HCT116 (cell line): ENCODE measurements around the gene CFAP97D1. TPM values are rescaled to one million over a fixed set of nuclear protein-coding genes. Genes with fewer than 3 reads are reported as not detected.

Source experiments
- ATAC-seq: fragments of 200-7000 bp; cut with Tn5 transposase; 2 replicates; pipeline ENCODE4 v1.9.1; 2020; ENCODE audit warnings: mild to moderate bottlenecking, moderate library complexity
- BruUV-seq: library from RNA; stranded (reverse); fragments of 400-500 nt; replicated peaks from 2 replicates; lab custom pipeline; 2021; lab: Mats Ljungman, UMichigan
- CTCF ChIA-PET: fragments of 300-600 bp; sonication (Branson Sonifier 250); formaldehyde crosslinking; loops from one replicate; lab custom pipeline; 2021; ENCODE audit warnings: antibody characterized with exemption; lab: Charles Lee
- POLR2A ChIA-PET: fragments of 300-600, 350-600 bp; sonication (Branson Sonifier 250); formaldehyde crosslinking; loops from one replicate; lab custom pipeline; 2021; ENCODE audit warnings: antibody characterized with exemption; lab: Charles Lee
- RAD21 ChIA-PET, 2 experiments: fragments of 300-600 bp; sonication (Branson Sonifier 250); formaldehyde crosslinking; loops; one replicate each; lab custom pipeline; 2023; ENCODE audit warnings: low total read pairs in 2 of 2; ENCODE audit not compliant: uncharacterized antibody in 2 of 2, unreplicated experiment in 2 of 2, low non-redundant PET in 1 of 2; lab: Charles Lee
- DNase-seq: peaks from one replicate; pipeline ENCODE4 v3.0.0-alpha.2; 2010; ENCODE audit warnings: low read depth, low spot score
- H2AFZ ChIP-seq: fragments of 200-600 bp; shearing (Covaris generic), sonication (generic); 2 replicates; pipeline ENCODE4 v1.6.1; 2017; ENCODE audit warnings: low read depth, mixed run types, mixed read lengths, antibody characterized with exemption, low read length; ENCODE audit not compliant: poor library complexity, severe bottlenecking
- H3K27ac ChIP-seq: 2 replicates; pipeline ENCODE4 v1.5.1; 2012; ENCODE audit warnings: low read depth, low read length
- H3K27me3 ChIP-seq: fragments of 200-600 bp; sonication (generic); 2 replicates; pipeline ENCODE4 v1.6.1; 2016; ENCODE audit warnings: mixed run types, low read length, mixed read lengths; ENCODE audit not compliant: insufficient read depth
- H3K36me3 ChIP-seq, 2 experiments: fragments of 200-500 bp in 1 of 2; fragments of 200-600 bp in 1 of 2; sonication (Bioruptor generic) in 1 of 2; sonication (generic) in 1 of 2; 2 replicates each; pipeline versions ENCODE4 v1.5.1 to v1.6.1; 2014 to 2016; ENCODE audit warnings: low read length in 2 of 2, inconsistent platforms in 1 of 2, mixed read lengths in 1 of 2, mixed run types in 1 of 2; ENCODE audit not compliant: insufficient read depth in 2 of 2, control insufficient read depth in 1 of 2
- H3K4me1 ChIP-seq, 2 experiments: fragments of 200-600 bp in 1 of 2; sonication (generic) in 1 of 2; 2 replicates each; pipeline versions ENCODE4 v1.5.1 to v1.6.1; 2012 to 2017; ENCODE audit warnings: low read length in 2 of 2, inconsistent platforms in 1 of 2, mild to moderate bottlenecking in 1 of 2, mixed read lengths in 1 of 2, mixed run types in 1 of 2, moderate library complexity in 1 of 2; ENCODE audit not compliant: insufficient read depth in 2 of 2, control insufficient read depth in 1 of 2
- H3K4me2 ChIP-seq: fragments of 200-600 bp; sonication (generic); 2 replicates; pipeline ENCODE4 v1.6.1; 2017; ENCODE audit warnings: mixed run types, low read length, mixed read lengths
- H3K4me3 ChIP-seq, 2 experiments: fragments of 200-600 bp in 1 of 2; sonication (generic) in 1 of 2; replicated peaks in 1 of 2; 2 replicates each; pipeline ENCODE4 v1.5.1; 2011 to 2016; ENCODE audit warnings: low read length in 2 of 2, control low read depth in 1 of 2, low read depth in 1 of 2, mild to moderate bottlenecking in 1 of 2, mixed read lengths in 1 of 2, mixed run types in 1 of 2
- H3K79me2 ChIP-seq: fragments of 200-600 bp; sonication (generic); 2 replicates; pipeline ENCODE4 v1.6.1; 2017; ENCODE audit warnings: mild to moderate bottlenecking, mixed run types, low read length, moderate library complexity, mixed read lengths; ENCODE audit not compliant: insufficient read depth
- H3K9ac ChIP-seq: fragments of 200-600 bp; sonication (generic); 2 replicates; pipeline ENCODE4 v1.6.1; 2016; ENCODE audit warnings: low read length, mixed read lengths
- H3K9me2 ChIP-seq: fragments of 200-600 bp; sonication (generic), shearing (Covaris generic); 2 replicates; pipeline ENCODE4 v1.6.1; 2017; ENCODE audit warnings: mixed run types, mild to moderate bottlenecking, moderate library complexity; ENCODE audit not compliant: insufficient read depth
- H3K9me3 ChIP-seq, 2 experiments: fragments of 200-500 bp in 1 of 2; fragments of 200-600 bp in 1 of 2; sonication (Bioruptor generic) in 1 of 2; sonication (generic) in 1 of 2; 2 replicates each; pipeline ENCODE4 v1.6.1; 2014 to 2017; ENCODE audit warnings: low read length in 2 of 2, mixed read lengths in 2 of 2, inconsistent platforms in 1 of 2, low read depth in 1 of 2, mild to moderate bottlenecking in 1 of 2, mixed run types in 1 of 2, moderate library complexity in 1 of 2; ENCODE audit not compliant: control insufficient read depth in 1 of 2, insufficient read depth in 1 of 2
- H4K20me1 ChIP-seq: fragments of 200-600 bp; sonication (generic), shearing (Covaris generic); 2 replicates; pipeline ENCODE4 v1.6.1; 2017; ENCODE audit warnings: mixed run types, mild to moderate bottlenecking, moderate library complexity; ENCODE audit not compliant: insufficient read depth
- ATF3 ChIP-seq: IDR thresholded peaks from 2 replicates; pipeline ENCODE4 v1.6.1; 2012
- CEBPB ChIP-seq: IDR thresholded peaks from 2 replicates; pipeline ENCODE4 v1.6.1; 2012; ENCODE audit warnings: low read depth
- EGR1 ChIP-seq: IDR thresholded peaks from 2 replicates; pipeline ENCODE4 v1.6.1; 2012; ENCODE audit warnings: low read depth
- EZH2 ChIP-seq: fragments of 200-600 bp; sonication (generic); IDR thresholded peaks from 2 replicates; pipeline ENCODE4 v1.6.1; 2017; ENCODE audit warnings: antibody characterized with exemption, mixed run types
- EZH2phosphoT487 ChIP-seq: fragments of 200-600 bp; IDR thresholded peaks from 2 replicates; pipeline ENCODE4 v1.6.1; 2018; ENCODE audit warnings: antibody characterized with exemption, borderline replicate concordance
- FOSL1 ChIP-seq: IDR thresholded peaks from 2 replicates; pipeline ENCODE4 v1.6.1; 2012; ENCODE audit warnings: low read depth
- JUND ChIP-seq: IDR thresholded peaks from 2 replicates; pipeline ENCODE4 v1.6.1; 2012
- POLR2A ChIP-seq: IDR thresholded peaks from 2 replicates; pipeline ENCODE4 v1.7.0; 2011; ENCODE audit warnings: borderline replicate concordance; ENCODE audit not compliant: insufficient read depth, insufficient read length; ENCODE audit errors: extremely low read depth
- RAD21 ChIP-seq: IDR thresholded peaks from 2 replicates; pipeline ENCODE4 v1.6.1; 2012; ENCODE audit warnings: low read depth, mild to moderate bottlenecking
- SP1 ChIP-seq: IDR thresholded peaks from 2 replicates; pipeline ENCODE4 v1.6.1; 2012; ENCODE audit warnings: low read depth
- SRF ChIP-seq: IDR thresholded peaks from 2 replicates; pipeline ENCODE4 v1.6.1; 2012; ENCODE audit warnings: low read depth
- TCF7L2 ChIP-seq: IDR thresholded peaks from 2 replicates; pipeline ENCODE4 v1.7.0; 2011; ENCODE audit warnings: borderline replicate concordance, inconsistent platforms; ENCODE audit not compliant: insufficient read depth, insufficient read length; ENCODE audit errors: extremely low read depth
- YY1 ChIP-seq: IDR thresholded peaks from 2 replicates; pipeline ENCODE4 v1.6.1; 2011; ENCODE audit warnings: low read length, low read depth, moderate library complexity, mild to moderate bottlenecking; ENCODE audit not compliant: insufficient replicate concordance; ENCODE audit errors: extremely low read depth
- ZBTB33 ChIP-seq: IDR thresholded peaks from 2 replicates; pipeline ENCODE4 v1.6.1; 2011; ENCODE audit warnings: mild to moderate bottlenecking, low read length, moderate library complexity; ENCODE audit not compliant: insufficient replicate concordance; ENCODE audit errors: extremely low read depth
- intact Hi-C: fragments of 100-400 bp; cut with micrococcal nuclease; formaldehyde crosslinking; loops from 2 replicates; pipeline ENCODE4 v1.10.0; 2022
- total RNA-seq: library from RNA; stranded (reverse); gene quantifications from one replicate; pipeline ENCODE4 v1.2.1, GENCODE V29; 2021; ENCODE audit not compliant: unreplicated experiment

Gene CFAP97D1
- total RNA-seq, 1 experiment from 2014 or later = 0.15 TPM

GRCh38 chr17:43759836-43760235 is 20.4 kb upstream of the CFAP97D1 start:
- ATAC-seq (no peak), DNase-seq (no peak)
- no peak overlapping the region for H2AFZ ChIP-seq
- no peak overlapping the region for H3K4me3 ChIP-seq
- no peaks in the 10 kb centered on the region for H3K27me3 ChIP-seq
- peaks cover 0 to 10% of the 10 kb centered on the region in 2 experiments; a peak in 2 of 4 replicates for H3K4me1 ChIP-seq
- CTCF ChIA-PET = interaction anchor here (0.6 to 7.6 kb wide), 3 partner anchors 64 to 183 kb away, joined by 3 to 158 read pairs (median 19); no protein-coding TSS in a partner anchor
- no peak overlapping the region for H3K27ac ChIP-seq
- no peaks in the 10 kb centered on the region for H3K9me3 ChIP-seq
- no peaks in the 10 kb centered on the region for H3K9me2 ChIP-seq
- POLR2A ChIA-PET = no interaction called here
- H3K79me2 ChIP-seq = no peaks in the 10 kb centered on the region
- H4K20me1 ChIP-seq = no peaks in the 10 kb centered on the region
- RAD21 ChIA-PET = interaction anchor here (0.6 to 2.8 kb wide), 4 partner anchors 64 to 65 kb away, joined by 4 to 15 read pairs (median 8); no protein-coding TSS in a partner anchor
- no TSS peak for BruUV-seq
- no peak overlapping the region for H3K4me2 ChIP-seq
- no peak overlapping the region for H3K9ac ChIP-seq
- TF ChIP-seq YY1 (no peak), ATF3 (no peak), JUND (no peak), SRF (no peak), RAD21 (no peak), EZH2 (no peak), SP1 (no peak), EGR1 (no peak), FOSL1 (no peak), POLR2A (no peak), TCF7L2 (no peak), CEBPB (no peak), EZH2phosphoT487 (no peak), ZBTB33 (no peak)
- TF ChIP-seq, all 23 proteins: peak for 0
- H3K36me3 ChIP-seq = no peaks in the 10 kb centered on the region
- intact Hi-C loops = loop anchor here (1.0 kb wide), 2 partner anchors 66 to 184 kb away; no protein-coding TSS in a partner anchor
